HEK293T (cell line): ENCODE results near the gene CAV2.
A peak's percentile ranks its signal among the peaks of the same experiment; 100 is the strongest.

Experiments
- CTCF ChIA-PET: fragments of 350-600 bp; formaldehyde crosslinking; extraction: SDS; loops from one replicate; lab custom pipeline; 2021; ENCODE audit warnings: antibody characterized with exemption, inconsistent platforms; lab: Yijun Ruan, JAX
- POLR2A ChIA-PET: fragments of 350-600 bp; formaldehyde crosslinking; extraction: SDS; loops from one replicate; lab custom pipeline; 2020; ENCODE audit warnings: antibody characterized with exemption, inconsistent platforms; lab: Yijun Ruan, JAX
- DNase-seq: peaks from one replicate; pipeline ENCODE4 v3.0.0; 2012; ENCODE audit warnings: mixed read lengths; ENCODE audit errors: extremely low spot score
- ARNT ChIP-seq: fragments of 450-650 bp; IDR thresholded peaks from 2 replicates; pipeline ENCODE4 v1.6.1; 2017; ENCODE audit warnings: mild to moderate bottlenecking
- BHLHE40 ChIP-seq: fragments of 450-650 bp; IDR thresholded peaks from 2 replicates; pipeline ENCODE4 v1.6.1; 2016; ENCODE audit warnings: mild to moderate bottlenecking, moderate library complexity, borderline replicate concordance
- CTBP1 ChIP-seq: fragments of 450-650 bp; IDR thresholded peaks from 2 replicates; pipeline ENCODE4 v1.6.1; 2016; ENCODE audit warnings: borderline replicate concordance
- ELF4 ChIP-seq: fragments of 450-650 bp; IDR thresholded peaks from 2 replicates; pipeline ENCODE4 v1.6.1; 2017; ENCODE audit warnings: antibody characterized with exemption
- FOXA1 ChIP-seq: fragments of 450-650 bp; IDR thresholded peaks from 2 replicates; pipeline ENCODE4 v1.6.1; 2016; ENCODE audit warnings: mild to moderate bottlenecking
- FOXK2 ChIP-seq: fragments of 450-650 bp; IDR thresholded peaks from 2 replicates; pipeline ENCODE4 v1.6.1; 2016; ENCODE audit warnings: mild to moderate bottlenecking
- FOXM1 ChIP-seq: fragments of 450-650 bp; IDR thresholded peaks from 2 replicates; pipeline ENCODE4 v1.6.1; 2017; ENCODE audit warnings: mild to moderate bottlenecking, borderline replicate concordance
- HDGF ChIP-seq: fragments of 450-650 bp; IDR thresholded peaks from 2 replicates; pipeline ENCODE4 v1.6.1; 2017; ENCODE audit warnings: antibody characterized with exemption, borderline replicate concordance
- L3MBTL2 ChIP-seq: fragments of 450-650 bp; conservative IDR thresholded peaks from 2 replicates; pipeline ENCODE4 v1.6.1; 2016; ENCODE audit warnings: mild to moderate bottlenecking
- LEF1 ChIP-seq: fragments of 450-650 bp; IDR thresholded peaks from 2 replicates; pipeline ENCODE4 v1.6.1; 2017; ENCODE audit warnings: mild to moderate bottlenecking, borderline replicate concordance
- NFRKB ChIP-seq: fragments of 450-650 bp; IDR thresholded peaks from 2 replicates; pipeline ENCODE4 v1.6.1; 2016; ENCODE audit warnings: mild to moderate bottlenecking, moderate library complexity
- PKNOX1 ChIP-seq: fragments of 450-650 bp; IDR thresholded peaks from 2 replicates; pipeline ENCODE4 v1.6.1; 2016
- SP1 ChIP-seq: fragments of 450-650 bp; IDR thresholded peaks from 2 replicates; pipeline ENCODE4 v1.6.1; 2017
- SUZ12 ChIP-seq: fragments of 450-650 bp; IDR thresholded peaks from 2 replicates; pipeline ENCODE4 v1.6.1; 2016; ENCODE audit warnings: mild to moderate bottlenecking
- TARDBP ChIP-seq: fragments of 450-650 bp; IDR thresholded peaks from 2 replicates; pipeline ENCODE4 v1.6.1; 2016
- ZNF384 ChIP-seq: fragments of 450-650 bp; IDR thresholded peaks from 2 replicates; pipeline ENCODE4 v1.6.1; 2016

CAV2 gene

GRCh38 chr7:116491887-116492653 is 7.5 kb upstream of the CAV2 start:
- ChIA-PET POLR2A (no interaction called here), CTCF (no interaction called here)
- no peak for DNase-seq
- TF ChIP-seq NFRKB, result no peak
- no peak for TF ChIP-seq ELF4
- no peak for TF ChIP-seq BHLHE40
- TF ChIP-seq ZNF384, result no peak
- no peak for TF ChIP-seq SUZ12
- no peak for TF ChIP-seq SP1
- no peak for TF ChIP-seq FOXA1
- TF ChIP-seq ARNT, result no peak

- ChIA-PET POLR2A (no interaction called here), CTCF (no interaction called here)
- TF ChIP-seq CTBP1 (no peak), SP1 (no peak), FOXM1 (no peak), ZNF384 (no peak), FOXA1 (no peak), ARNT (no peak), HDGF (no peak), TARDBP (no peak), SUZ12 (no peak), NFRKB (no peak), FOXK2 (no peak), BHLHE40 (no peak), LEF1 (no peak)
- no peak for DNase-seq
These were observed 6.9 kb upstream of the CAV2 start for GRCh38 chr7:116492654-116493109.

- no peak for TF ChIP-seq TARDBP
- DNase-seq, result no peak
- CTCF ChIA-PET, result no interaction called here
- POLR2A ChIA-PET, result no interaction called here
These were observed 6.1 kb upstream of the CAV2 start for GRCh38 chr7:116493449-116493848.

GRCh38 chr7:116494472-116494871 is 5.1 kb upstream of the CAV2 start:
- TF ChIP-seq CTBP1 (no peak), ELF4 (no peak), LEF1 (no peak), FOXK2 (no peak), ARNT (no peak), BHLHE40 (no peak), SUZ12 (no peak), TARDBP (no peak), ZNF384 (no peak), FOXA1 (no peak)
- ChIA-PET CTCF (interaction anchor here (1.5 kb wide), 1 partner anchor 32 kb away, joined by 7 read pairs; no protein-coding TSS in a partner anchor), POLR2A (interaction anchor here (0.8 kb wide), 1 partner anchor 32 kb away, joined by 5 read pairs; no protein-coding TSS in a partner anchor)
- DNase-seq, result no peak

GRCh38 chr7:116495736-116496135 is 3.8 kb upstream of the CAV2 start:
- DNase-seq, result no peak

GRCh38 chr7:116496653-116497052 is 2.9 kb upstream of the CAV2 start:
- CTCF ChIA-PET, result interaction anchor here (1.0 kb wide), 1 partner anchor 242 kb away, joined by 5 read pairs; no protein-coding TSS in a partner anchor

More at GRCh38 chr7:116495736-116496135, 3.8 kb upstream of the CAV2 start:
- TF ChIP-seq ZNF384 (no peak), SUZ12 (no peak), L3MBTL2 (no peak), FOXA1 (no peak), ARNT (no peak), TARDBP (no peak)
- POLR2A ChIA-PET, result interaction anchor here (1.6 kb wide), 1 partner anchor 30 kb away, joined by 6 read pairs; no protein-coding TSS in a partner anchor
- CTCF ChIA-PET, result interaction anchor here (1.0 to 1.5 kb wide), 3 partner anchors 31 to 241 kb away, joined by 3 to 7 read pairs (median 5); no protein-coding TSS in a partner anchor

GRCh38 chr7:116497708-116498107 is 1.8 kb upstream of the CAV2 start:
- CTCF ChIA-PET, result no interaction called here
- no peak for TF ChIP-seq LEF1
- no peak for TF ChIP-seq SUZ12
- TF ChIP-seq PKNOX1, result no peak
- DNase-seq, result no peak
- POLR2A ChIA-PET, result no interaction called here

More at GRCh38 chr7:116496653-116497052, 2.9 kb upstream of the CAV2 start:
- no peak for DNase-seq
- POLR2A ChIA-PET, result interaction anchor here (1.6 kb wide), 1 partner anchor 29 kb away, joined by 6 read pairs; no protein-coding TSS in a partner anchor
- no peak for TF ChIP-seq FOXK2

- ChIA-PET CTCF (interaction anchor here (0.9 kb wide), 1 partner anchor 26 kb away, joined by 3 read pairs; no protein-coding TSS in a partner anchor), POLR2A (no interaction called here)
- TF ChIP-seq FOXK2 (no peak), L3MBTL2 (peak; percentile 27; the same call in 1 of the 2 replicates)
- DNase-seq, result peak; percentile 9
These were observed 728 bp downstream of the CAV2 start for GRCh38 chr7:116500078-116500853.
